HG02852 (cell line): ENCODE measurements around the gene NRCAM.
A peak's percentile ranks its signal among the peaks of the same experiment; 100 is the strongest.
"Not testable (repeated sequence)": the region's sequence is repeated elsewhere in the genome, so short reads cannot be mapped to it uniquely, and the experiment has no call there.

Source experiments
- ATAC-seq: cut with Tn5 transposase; IDR thresholded peaks from one replicate; pipeline ENCODE4 v1.9.1; 2021; ENCODE audit warnings: mild to moderate bottlenecking, moderate library complexity; ENCODE audit not compliant: unreplicated experiment

NRCAM gene

GRCh38 chr7:108285003-108285368 lies 171.2 kb downstream of the NRCAM start:
- no peak for ATAC-seq

GRCh38 chr7:108284349-108285002 lies 171.8 kb downstream of the NRCAM start:
- peak; percentile 61 for ATAC-seq

- ATAC-seq = no peak
Observed at GRCh38 chr7:108283252-108283651, 173.0 kb downstream of the NRCAM start.

GRCh38 chr7:108282427-108282996 lies 173.7 kb downstream of the NRCAM start:
- no peak for ATAC-seq

GRCh38 chr7:108280136-108280535 lies 176.1 kb downstream of the NRCAM start:
- no peak for ATAC-seq

GRCh38 chr7:108278776-108279175 lies 177.5 kb downstream of the NRCAM start:
- no peak for ATAC-seq

GRCh38 chr7:108278281-108278680 lies 178.0 kb downstream of the NRCAM start:
- no peak for ATAC-seq

- not testable (repeated sequence) for ATAC-seq
Observed at GRCh38 chr7:108274447-108274846, 181.8 kb downstream of the NRCAM start.

- not testable (repeated sequence) for ATAC-seq
Observed at GRCh38 chr7:108272891-108273290, 183.3 kb downstream of the NRCAM start.

- peak; percentile 75 for ATAC-seq
Observed at GRCh38 chr7:108270385-108271015, 185.7 kb downstream of the NRCAM start.

- ATAC-seq = no peak
Observed at GRCh38 chr7:108268200-108268820, 187.9 kb downstream of the NRCAM start.

- ATAC-seq = no peak
Observed at GRCh38 chr7:108267615-108268014, 188.6 kb downstream of the NRCAM start.

GRCh38 chr7:108266491-108266890 lies 189.7 kb downstream of the NRCAM start:
- no peak for ATAC-seq

- no peak for ATAC-seq
Observed at GRCh38 chr7:108266035-108266434, 190.2 kb downstream of the NRCAM start.

GRCh38 chr7:108265007-108265406 lies 191.2 kb downstream of the NRCAM start:
- no peak for ATAC-seq

GRCh38 chr7:108263425-108263824 lies 192.8 kb downstream of the NRCAM start:
- ATAC-seq = no peak

GRCh38 chr7:108261560-108262255 lies 194.5 kb downstream of the NRCAM start:
- no peak for ATAC-seq

GRCh38 chr7:108259447-108259846 lies 196.8 kb downstream of the NRCAM start:
- not testable (repeated sequence) for ATAC-seq

GRCh38 chr7:108257954-108258353 lies 198.3 kb downstream of the NRCAM start:
- ATAC-seq = no peak

GRCh38 chr7:108254259-108254658 lies 202.0 kb downstream of the NRCAM start:
- ATAC-seq = no peak

GRCh38 chr7:108253275-108254044 lies 202.8 kb downstream of the NRCAM start:
- ATAC-seq = no peak
